ENCODE measurements around the gene WLS.

- TF ChIP-seq POLR2AphosphoS5 (IDR thresholded peaks at IDR 0.05; ENCODE audit: insufficient read depth in 1 of 2, low read depth in 1 of 2): no peak
- TF ChIP-seq CTCF (IDR thresholded peaks at IDR 0.05): no peak
Observed at GRCh38 chr1:68100571-68100970, 131.8 kb downstream of the WLS start.

Measured in vagina (tissue), 2 donors.